GM13976 (cell line): ENCODE results near the gene IFNAR2.

ENCODE experiments used
- DNase-seq: peaks from one replicate; pipeline ENCODE4 v3.0.0; 2012; ENCODE audit warnings: low spot score
- CTCF ChIP-seq: IDR thresholded peaks from 2 replicates; pipeline ENCODE4 v1.5.1; 2012; ENCODE audit warnings: borderline replicate concordance, mild to moderate bottlenecking; ENCODE audit not compliant: insufficient read depth; ENCODE audit errors: extremely low read depth, missing control alignments, control extremely low read depth
- in situ Hi-C: fragments of 300-500 bp; cut with MboI; formaldehyde crosslinking; loops from one replicate; pipeline ENCODE4 v1.12.0; 2022; ENCODE audit warnings: low sequenced_read_pairs, mixed read lengths, inconsistent platforms; ENCODE audit not compliant: unreplicated experiment

Gene IFNAR2

GRCh38 chr21:33256019-33256418 lies 26.3 kb downstream of the IFNAR2 start:
- TF ChIP-seq CTCF = no peak
- in situ Hi-C loops = no loop called here
- DNase-seq = no peak

DNA sequence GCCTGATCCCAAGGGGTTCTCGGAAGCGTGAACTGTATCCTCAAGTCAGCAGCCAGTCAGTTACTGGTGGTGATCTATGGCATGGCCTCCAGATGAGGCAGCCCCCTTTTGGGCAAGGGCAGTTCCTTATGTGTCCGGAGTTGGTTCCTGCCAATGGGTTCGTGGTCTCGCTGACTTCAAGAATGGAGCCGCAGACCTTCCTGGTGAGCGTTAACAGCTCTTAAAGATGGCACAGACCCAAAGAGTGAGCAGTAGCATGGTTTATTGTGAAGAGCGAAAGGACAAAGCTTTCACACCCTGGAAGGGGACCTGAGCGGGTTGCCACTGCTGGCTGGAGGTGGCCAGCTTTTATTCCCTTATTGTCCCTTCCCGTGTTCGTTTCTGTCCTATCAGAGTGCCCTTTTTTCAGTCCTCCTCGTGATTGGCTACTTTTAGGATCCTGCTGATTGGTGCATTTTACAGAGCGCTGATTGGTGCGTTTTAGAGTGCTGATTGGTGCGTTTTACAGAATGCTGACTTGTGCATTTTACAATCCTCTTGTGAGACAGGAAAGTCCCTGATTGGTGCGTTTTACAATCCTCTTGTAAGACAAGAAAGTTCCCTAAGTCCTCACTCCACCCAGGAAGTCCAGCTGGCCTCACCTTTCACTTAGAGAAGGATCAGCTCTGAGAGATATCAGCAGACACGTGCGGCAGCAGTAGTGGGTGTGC lies 27.5 kb downstream of the IFNAR2 start:
- TF ChIP-seq CTCF = no peak
- no peak for DNase-seq
- in situ Hi-C loops = no loop called here

DNA sequence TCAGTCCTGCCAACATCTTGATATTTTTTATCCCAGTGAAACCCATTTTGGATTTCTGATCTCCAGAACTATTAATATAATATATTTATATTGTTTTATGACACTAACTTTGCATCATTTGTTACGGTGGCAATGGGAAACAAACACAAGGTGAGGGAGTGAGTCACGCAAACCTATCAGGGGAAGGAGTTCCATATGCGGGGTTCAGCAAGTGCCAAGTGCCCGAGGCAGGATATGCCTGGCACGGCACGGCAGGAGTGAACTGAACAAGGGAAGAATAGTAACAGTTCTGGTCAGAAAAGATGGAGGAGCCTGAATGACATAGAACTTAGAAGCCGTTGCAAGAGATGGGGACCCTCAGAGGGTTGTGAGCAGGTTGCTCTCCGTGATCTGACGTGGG lies 28.7 kb downstream of the IFNAR2 start:
- DNase-seq = no peak
- TF ChIP-seq CTCF = no peak
- in situ Hi-C loops = no loop called here

- no peak for DNase-seq
These were observed 29.7 kb downstream of the IFNAR2 start for GRCh38 chr21:33259428-33259827.

DNA sequence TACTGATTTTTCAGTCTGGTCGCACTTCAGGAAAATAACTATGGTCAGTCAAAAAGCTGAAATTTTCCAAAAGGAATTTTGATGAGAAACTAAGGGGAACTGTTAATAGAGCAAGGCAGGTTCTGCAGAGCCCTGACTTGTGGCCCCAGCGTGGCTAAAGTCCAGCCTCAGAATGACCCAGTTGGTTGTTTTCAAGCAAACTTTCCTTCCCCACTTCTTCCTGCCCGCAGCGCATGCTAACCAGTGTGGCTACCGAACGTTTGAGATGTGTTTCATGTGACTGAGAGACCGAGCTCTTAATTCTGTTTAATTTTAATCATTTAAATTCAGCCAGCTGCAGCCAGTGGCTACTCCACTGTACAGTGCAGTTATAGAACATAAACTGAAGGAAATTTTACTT lies 30.3 kb downstream of the IFNAR2 start:
- in situ Hi-C loops = no loop called here
- TF ChIP-seq CTCF = no peak

More at GRCh38 chr21:33259428-33259827, 29.7 kb downstream of the IFNAR2 start:
- in situ Hi-C loops = no loop called here
- TF ChIP-seq CTCF = no peak

DNA sequence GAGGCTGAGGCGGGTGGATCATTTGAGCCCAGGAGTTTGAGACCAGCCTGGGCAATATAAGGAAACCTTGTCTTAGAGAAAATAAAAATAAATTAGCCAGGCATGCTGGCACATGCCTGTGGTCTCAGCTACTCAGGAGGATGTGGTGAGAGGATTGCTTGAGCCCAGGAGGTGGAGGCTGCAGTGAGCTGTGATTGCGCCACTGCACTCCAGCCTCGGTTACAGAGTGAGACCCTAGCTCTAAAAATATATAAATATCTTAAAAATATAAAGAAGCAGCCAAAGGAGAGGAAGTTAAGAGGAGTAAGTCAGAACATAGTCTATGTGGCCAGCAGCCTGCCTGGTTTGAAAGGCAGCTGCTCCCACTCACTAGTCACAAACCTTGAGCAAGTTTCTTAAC lies 31.9 kb downstream of the IFNAR2 start:
- TF ChIP-seq CTCF = no peak
- DNase-seq = no peak
- in situ Hi-C loops = no loop called here

More for the DNA sequence above, 30.3 kb downstream of the IFNAR2 start:
- DNase-seq = no peak

DNA sequence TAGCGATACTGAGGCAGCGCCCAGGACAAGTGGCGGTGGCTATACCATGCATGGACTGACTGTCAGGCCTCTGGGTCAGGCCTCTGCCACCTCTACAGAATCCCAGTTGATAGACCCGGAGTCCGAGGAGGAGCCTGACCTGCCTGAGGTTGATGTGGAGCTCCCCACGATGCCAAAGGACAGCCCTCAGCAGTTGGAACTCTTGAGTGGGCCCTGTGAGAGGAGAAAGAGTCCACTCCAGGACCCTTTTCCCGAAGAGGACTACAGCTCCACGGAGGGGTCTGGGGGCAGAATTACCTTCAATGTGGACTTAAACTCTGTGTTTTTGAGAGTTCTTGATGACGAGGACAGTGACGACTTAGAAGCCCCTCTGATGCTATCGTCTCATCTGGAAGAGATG lies 33.2 kb downstream of the IFNAR2 start:
- in situ Hi-C loops = no loop called here
- TF ChIP-seq CTCF = no peak
- no peak for DNase-seq
